GM04504 (cell line): ENCODE data around the gene TMEM256.

Source experiments
- DNase-seq: peaks from one replicate; pipeline ENCODE4 v3.0.0-alpha.2; 2012; ENCODE audit warnings: low read depth

The TMEM256 gene

DNA sequence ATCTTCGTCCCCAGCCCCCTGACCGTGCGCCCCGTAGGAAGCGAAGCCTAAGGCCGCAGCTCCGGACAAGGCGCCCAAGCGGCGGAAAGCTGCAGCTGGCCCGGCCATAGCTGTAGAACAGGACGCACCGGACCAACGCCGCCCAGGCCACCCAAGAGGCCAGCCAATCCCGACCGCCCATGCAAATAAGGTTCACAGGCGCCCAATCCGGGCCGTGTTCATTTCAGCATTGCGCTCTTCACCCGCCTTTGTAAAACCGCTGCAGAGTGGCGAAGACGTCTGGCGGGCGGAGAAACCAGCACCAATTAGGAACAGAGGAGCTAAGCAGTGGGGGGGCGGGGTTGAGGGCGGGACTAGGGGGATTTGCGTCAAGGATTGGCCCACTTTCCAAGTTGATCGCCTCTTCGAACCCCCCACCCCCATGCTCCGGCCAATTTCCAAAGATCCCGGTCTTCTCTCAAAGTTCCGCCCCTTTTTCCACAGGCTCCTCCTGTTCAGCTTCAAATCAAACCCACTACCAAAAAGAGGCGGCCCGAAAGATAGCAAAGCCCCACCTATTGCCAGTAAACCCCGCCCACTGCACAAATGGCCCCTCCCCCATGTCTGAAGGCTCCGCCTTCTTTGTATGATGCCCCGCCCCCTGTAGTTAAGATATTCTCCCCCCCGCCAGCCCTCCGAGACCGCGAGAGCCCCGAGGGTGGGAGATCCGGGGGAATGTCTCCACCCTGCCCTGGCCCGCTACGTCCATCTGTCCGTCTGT lies at the start of gene TMEM256:
TSS of gene TMEM256 (minus strand) at position 121 of the 760 bp plus-strand sequence. CDS start at position 108, 13 bp downstream.
- peak; percentile 99 for DNase-seq

DNA sequence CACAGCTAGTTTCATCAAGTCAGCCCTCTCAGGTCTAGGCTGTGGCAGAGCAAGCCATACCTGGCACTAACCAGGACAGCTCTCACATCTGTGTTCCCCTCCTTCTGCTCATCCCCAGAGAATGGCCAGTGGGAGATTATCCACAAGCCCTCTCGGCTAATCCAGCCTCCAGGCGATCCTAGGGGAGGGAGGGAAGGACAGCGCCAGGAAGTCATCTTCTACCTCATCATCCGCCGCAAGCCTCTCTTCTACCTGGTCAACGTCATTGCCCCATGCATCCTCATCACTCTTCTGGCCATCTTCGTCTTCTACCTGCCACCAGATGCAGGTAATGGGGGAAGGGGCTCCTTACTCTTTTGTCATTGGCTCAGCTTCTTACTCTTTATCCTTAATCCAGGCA lies 44.6 kb upstream of the TMEM256 start:
- no peak for DNase-seq

DNA sequence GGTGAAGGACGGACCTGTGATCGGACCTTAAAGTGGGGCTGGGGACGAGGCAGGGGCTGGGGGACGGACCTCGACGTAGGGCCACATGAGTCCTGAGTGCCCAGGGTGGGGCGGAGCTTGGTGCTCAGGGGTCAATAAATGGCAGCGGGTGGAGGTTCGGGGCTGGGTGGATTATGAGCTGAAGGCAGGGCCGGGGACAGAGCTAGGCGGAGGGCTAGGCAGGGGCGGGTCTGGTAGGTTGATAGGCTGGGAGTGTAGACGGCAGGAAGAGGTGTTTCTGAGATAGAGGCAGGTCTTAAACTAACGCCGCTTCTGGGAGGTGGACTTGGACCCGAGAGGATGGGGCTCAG lies 41.7 kb upstream of the TMEM256 start:
- no peak for DNase-seq

DNA sequence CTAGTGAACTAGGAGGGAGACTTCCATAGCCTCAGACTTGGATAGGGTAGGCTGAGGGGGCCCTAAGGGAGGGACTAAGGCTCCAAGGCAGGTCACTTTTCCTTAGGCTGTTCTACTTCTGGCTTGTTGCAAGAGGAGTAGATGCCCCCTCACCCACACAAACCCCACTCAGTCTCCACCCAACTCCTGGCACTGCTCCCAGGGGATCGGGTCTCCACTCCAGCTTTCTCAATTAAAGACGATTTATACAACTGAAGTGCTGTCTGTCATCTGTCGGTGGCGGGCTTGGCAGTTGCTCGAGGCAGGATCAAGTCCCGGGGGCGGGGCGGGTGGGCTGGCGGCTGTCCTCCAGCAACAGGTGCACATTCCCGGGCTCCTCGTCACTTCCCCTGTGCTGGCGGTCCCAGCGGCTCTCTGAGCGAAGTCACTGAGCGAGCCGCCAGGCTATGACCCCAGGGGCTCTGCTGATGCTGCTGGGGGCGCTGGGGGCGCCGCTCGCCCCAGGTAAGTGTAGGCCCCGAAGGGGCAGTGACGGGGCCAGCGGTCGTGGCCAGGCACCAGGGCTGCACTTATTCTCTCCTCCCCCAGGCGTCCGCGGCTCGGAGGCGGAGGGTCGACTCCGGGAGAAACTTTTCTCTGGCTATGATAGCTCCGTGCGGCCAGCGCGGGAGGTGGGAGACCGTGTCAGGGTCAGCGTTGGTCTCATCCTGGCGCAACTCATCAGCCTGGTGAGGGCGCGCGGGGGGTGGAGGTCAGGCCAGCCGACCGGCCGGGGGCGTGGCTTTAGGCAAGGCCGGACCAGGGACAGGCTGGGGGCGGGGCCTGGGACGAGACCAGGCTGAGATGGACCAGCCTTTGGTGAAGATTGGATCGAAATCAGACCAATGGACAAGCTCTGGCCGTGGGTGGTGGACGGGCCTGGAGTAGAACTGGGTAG lies 41.1 kb upstream of the TMEM256 start, which contains the start of gene CHRNB1:
TSS of gene CHRNB1 (plus strand) at position 380 of the 937 bp plus-strand sequence. CDS start at position 447, 67 bp downstream.
- DNase-seq, result no peak

DNA sequence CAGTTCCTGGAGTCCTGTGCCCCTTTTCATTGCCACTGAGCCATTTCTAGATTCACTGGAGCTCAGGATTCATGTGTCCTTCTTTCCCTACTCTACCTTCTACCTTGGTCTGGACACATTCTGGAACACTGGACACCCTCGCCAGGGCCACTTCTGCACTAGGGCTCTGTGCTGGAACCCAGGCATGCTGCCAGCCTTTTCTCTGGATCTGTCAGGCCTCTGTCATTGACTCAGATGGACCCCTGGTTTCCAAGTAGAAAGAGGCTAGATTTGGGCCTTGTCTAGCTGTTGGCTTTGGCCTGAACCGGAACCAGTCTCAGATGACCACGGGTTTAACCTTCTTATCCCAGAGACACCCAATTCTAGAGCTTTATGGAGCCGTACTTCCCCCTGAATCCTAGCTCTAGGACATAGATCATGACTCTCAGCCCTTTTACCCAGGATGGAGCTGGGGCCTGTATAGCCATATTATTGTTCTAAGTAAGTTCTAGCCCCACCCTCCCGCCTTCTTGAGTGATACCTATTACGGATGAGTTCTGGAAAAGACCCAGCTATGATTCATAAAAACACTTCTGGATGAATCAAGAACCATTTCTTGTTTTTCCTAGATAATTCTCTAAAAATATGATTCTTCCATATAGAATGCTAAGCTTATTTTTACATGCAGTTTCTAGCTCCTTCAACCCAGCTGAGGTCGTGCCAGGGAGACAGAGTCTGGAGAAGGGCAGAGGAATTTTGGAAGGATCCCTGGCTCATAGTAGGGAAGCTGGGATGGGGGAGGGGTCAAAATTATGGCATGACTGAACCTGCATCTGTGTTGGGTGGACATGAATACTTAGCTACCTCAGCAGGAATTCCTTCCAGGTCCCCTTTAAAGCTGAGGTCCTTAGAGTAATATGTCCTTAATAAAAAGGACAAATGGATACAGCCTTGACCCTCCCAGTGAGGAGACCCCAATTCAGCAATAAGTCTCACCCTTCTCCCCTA lies 39.9 kb upstream of the TMEM256 start:
- DNase-seq, result no peak

DNA sequence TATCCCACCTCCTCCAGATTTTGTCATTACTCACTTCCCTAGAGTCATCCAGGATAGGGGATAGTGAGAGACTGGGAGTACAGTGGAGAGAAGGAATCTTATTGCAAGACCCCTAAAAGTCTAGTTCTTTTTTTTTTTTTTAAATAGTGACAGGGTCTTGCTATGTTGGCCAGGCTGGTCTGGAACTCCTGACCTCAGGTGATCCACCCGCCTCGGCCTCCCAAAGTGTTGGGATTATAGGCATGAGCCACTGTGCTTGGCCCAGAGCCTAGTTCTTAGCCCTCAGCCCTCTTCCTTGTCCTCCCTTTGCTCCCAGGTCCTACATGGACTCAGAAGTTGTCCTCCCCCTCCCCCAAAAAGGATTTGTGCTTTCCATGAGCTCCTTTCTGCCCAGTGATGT lies 38.2 kb upstream of the TMEM256 start:
- DNase-seq, result no peak

DNA sequence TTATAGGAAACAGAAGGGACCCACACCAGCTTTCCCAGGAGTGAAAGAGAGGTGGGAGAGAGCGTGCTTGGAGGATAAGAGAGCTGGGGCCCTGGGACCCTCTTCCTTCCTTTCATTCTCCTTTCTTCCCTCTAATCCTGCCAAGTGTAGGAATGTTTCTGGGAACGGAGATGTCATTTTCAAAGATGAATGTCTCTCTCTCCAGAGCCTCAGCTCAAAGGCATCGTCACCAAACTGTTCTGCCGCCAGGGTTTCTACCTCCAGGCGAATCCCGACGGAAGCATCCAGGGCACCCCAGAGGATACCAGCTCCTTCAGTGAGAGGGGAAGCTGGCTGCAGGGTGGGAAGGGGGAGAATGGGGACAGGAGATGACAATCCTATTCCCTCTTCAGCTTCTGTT lies 37.4 kb upstream of the TMEM256 start:
- no peak for DNase-seq

DNA sequence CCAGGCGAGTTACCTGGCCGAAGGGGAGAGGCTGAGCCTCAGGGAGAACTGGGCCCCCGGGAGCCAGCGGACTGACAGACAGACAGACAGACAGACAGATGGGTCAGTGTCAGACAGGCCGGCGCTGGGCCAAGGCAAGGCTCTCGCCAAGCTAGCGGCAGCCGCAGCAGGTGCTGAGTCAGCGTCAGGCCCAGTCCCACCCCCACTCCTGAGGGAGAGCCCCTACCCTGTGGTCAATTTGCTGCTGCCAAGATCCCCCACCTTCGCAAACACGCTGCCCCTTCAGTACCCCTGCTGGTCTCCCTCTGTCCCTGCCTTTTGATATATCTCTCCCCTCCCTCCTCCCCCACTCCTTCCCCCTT lies 36.9 kb upstream of the TMEM256 start:
- DNase-seq, result no peak

DNA sequence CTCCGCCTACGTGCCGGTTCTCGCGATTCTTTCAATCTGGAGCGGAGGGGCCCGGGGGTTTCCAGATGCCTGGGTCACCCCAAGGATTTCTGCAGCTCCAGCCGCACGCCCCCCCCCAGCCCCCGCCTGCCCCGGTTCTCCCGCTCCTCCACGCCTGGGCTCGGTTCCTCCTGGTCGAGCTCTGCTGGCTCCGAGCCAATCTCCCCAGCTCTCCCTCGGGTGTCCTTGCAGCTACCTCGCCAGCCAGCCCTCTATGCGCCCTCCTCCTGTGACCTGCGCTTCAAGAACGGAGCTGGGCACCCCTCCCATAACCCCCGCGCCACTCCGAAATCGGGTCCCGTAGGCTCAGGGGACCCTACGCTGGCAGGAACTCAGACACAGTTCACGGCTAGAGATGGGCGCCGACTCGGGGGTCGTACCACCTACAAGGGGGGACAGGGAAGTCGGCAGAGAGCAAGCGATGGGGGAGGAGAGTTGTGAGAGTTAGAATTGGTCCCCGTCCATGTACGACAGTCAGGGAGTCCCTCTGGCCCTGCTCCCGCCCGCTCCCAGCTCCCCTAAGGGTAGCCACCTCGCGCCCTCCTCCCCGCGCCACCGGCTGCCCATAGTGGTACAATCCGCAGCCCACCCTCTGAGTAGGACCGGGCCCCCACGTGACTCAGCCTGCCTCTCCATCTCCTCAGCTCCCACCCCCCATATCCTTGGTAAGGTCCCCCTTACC lies 36.4 kb upstream of the TMEM256 start:
- DNase-seq, result no peak

DNA sequence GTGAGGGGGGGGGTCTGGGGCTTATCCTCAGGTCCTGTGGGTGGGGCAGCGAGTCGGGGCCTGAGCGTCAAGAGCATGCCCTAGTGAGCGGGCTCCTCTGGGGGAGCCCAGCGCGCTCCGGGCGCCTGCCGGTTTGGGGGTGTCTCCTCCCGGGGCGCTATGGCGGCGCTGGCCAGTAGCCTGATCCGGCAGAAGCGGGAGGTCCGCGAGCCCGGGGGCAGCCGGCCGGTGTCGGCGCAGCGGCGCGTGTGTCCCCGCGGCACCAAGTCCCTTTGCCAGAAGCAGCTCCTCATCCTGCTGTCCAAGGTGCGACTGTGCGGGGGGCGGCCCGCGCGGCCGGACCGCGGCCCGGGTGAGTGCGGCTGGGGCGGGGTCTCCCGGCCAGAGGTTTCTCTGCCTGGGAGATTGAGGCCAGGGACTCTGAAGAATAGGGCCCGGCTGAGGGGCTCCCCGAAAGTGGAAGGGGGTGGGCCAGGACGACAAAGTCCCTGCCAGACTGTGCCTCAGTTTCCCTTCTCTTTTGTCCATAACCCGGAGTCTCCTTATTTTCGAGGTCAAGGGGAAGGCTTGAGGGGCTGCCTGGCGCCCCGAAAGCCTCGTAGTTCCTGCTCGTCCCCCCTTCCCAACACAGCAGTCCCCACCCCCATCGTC lies 35.7 kb upstream of the TMEM256 start, which contains the start of gene FGF11:
TSS of gene FGF11 (plus strand) at position 51 of the 651 bp plus-strand sequence. CDS start at position 160, 109 bp downstream.
- DNase-seq, result no peak

DNA sequence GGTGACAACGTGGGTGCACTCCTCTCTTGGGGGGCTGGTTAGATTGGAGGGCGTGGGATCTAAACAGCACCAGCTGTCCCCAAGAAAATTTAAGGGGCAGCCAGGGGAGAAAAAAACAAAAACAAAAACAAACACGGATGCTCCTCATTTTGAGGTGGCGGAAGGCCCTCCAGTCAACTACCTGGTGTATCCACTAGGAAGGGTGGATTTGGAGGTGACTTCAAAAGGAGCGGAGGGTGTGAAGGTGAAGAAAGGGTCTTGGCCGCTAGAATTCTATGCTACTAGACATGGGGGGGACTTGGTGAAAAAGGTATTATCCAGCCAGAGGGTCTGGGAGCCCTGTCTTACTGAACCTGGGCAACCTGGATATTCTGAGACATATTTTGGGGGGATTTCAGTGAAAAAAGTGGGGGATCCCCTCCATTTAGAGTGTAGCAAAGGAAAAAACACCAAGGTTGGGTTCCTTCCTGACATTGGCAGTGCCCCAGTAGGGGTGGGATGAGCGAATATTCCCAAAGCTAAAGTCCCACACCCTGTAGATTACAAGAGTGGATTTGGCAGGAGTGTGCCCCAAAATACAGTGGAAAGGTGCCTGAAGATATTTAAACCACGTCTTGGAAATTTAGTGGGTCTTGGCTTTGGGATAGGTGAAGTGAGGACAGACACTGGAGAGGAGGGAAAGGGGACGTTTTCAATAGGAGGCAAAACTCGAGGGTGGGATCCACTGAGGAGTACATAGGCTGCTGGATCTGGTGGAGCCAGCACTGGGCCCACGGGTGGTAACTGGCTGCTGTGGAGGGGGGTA lies 35.0 kb upstream of the TMEM256 start:
- DNase-seq, result no peak

DNA sequence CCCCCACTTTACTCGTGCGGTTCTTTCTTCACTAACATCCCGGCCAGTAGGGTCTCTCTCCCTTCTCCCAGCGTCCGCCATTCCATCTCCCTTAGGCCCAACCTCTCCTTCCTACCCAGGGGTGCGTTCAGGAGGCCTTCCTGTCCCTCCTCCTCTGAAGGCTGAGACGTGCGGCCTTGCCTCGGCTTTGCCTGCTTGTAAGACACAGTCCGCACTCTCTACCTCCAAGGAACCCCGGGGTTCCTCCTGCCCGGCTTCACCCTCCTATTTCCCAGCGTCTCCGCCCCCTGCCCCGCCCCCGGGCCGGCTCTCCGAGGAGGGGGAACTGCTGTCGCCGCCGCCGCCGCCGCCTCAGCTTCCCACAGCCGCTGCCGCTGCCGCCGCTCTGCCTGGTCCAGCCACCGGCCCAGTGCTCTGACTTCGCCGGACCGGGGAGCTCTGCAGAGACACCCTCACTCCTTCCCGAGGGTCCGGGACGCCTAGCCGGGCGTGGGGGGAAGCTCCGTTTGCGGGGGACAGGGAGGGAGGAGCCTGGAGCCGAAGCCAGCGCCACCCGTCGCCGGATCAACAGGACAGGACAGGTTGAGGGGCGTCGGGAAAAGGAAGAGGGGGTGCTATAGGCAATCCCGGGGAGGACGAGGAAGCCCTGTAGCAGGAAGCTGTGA lies 34.2 kb upstream of the TMEM256 start:
- DNase-seq, result no peak

DNA sequence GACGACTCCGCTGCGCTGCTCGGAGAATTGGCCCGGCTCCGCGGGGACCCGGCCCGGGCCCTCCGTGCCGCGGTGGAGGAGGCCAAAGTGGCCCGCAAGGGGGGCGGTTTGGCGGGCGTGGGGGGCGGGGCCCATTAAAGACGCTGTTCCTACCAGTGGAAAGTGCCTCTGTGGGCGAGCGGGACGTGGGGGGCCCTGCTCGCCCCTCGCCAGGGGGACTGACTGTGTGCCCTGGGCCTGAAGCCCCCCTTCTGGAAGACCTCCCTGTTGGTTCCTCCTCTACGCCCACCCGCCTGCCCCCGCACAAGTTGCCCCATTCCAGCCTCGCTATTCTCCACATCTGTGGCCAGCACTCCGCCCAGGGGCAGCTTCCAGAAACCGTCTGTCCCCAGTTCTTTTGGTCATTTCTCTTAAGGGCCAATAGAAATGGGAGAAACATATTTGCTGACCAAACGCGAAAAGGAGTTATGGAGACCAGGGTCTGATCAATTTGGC lies 33.5 kb upstream of the TMEM256 start:
- DNase-seq, result no peak

DNA sequence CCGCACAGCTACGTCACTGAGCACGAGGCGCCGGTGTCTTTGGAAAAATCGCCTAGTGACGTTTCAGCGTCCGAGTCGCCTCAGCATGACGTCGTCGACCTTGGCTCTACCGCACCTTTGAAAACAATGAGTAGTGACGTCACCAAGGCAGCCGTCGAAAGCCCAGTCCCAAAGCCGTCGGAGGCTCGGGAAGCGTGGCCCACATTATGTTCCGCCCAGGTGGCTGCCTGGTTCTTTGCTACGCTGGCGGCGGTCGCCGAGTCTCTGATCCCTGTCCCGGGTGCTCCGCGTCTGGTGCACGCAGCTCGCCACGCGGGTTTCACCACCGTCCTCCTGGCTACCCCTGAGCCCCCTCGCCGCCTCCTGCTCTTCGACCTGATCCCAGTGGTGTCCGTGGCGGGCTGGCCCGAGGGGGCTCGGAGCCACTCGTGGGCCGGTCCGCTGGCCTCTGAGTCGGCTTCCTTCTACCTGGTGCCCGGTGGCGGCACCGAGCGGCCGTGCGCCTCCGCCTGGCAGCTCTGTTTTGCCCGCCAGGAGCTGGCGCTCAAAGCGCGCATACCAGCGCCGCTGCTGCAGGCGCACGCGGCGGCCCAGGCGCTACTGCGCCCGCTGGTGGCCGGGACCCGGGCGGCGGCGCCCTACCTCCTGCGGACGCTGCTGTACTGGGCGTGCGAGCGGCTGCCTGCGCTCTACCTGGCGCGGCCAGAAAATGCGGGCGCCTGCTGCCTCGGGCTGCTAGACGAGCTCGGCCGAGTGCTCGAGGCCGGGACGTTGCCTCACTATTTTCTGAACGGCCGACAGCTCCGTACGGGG lies 32.9 kb upstream of the TMEM256 start:
- no peak for DNase-seq

DNA sequence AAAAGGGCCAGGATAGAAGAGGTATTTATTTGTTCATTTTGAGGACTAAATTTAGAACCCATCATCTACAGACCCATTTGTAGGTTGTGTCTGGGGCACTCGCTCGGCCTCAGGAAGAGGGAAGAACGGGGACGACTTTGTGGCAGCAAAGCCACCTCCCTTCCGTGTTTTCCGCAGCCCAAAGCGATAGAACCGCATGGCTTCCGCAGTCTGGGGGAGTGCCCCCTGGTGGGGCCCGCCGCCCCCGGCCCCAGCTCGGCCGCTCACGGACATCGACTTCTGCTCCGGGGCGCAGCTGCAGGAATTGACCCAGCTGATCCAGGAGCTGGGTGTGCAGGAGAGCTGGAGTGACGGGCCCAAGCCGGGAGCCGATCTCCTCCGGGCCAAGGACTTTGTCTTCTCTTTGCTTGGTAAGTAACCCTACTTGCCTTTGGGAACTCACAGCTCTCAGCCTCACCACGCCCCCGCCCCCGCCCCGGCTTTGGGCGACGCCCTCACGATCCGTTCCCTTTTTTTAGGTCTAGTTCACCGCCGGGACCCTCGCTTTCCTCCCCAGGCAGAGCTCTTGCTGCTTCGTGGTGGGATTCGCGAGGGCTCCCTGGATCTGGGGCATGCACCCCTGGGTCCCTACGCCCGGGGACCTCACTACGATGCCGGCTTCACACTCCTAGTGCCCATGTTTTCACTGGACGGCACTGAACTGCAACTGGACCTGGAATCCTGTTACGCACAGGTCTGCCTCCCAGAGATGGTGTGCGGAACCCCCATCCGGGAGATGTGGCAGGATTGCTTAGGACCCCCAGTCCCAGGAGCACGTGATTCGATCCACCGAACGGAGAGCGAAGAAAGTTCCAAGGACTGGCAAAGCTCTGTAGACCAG lies 32.0 kb upstream of the TMEM256 start:
- no peak for DNase-seq

DNA sequence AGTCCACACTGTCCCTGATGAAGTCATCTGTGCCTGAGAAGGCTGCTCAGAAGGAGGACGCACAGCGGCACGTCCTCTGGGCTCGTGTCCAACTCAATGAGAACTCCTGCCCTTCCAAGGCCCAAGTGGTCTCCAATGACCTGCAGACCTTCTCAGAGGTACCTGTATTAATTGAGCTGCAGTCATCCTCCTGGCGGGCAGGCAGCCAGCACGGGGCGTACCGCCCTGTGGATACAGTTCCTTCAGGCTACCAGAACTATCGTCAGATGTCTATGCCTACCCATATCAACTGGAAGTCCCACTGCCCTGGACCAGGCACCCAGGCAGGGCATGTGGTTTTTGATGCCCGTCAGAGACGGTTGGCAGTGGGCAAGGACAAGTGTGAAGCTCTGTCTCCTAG lies 28.4 kb upstream of the TMEM256 start:
- DNase-seq, result no peak

DNA sequence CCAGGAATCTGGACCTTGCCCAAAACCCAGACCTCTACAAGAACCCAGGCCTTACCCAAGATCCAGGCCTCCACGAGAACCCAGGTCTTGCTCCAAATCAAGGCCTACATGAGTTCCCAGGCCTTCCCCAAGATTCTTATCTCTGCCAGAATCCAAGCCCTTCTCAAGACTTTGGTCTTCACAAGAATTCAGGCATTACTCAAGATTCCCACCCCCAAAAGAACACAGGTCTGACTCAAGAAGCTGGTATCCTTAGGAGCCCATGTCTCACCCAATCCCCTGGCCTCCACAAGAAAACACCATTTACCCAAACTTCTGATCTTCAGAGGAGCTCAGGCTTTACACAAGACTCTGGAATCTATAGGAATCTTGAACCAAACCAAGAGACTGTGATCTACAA lies 27.3 kb upstream of the TMEM256 start:
- no peak for DNase-seq
